Activated CD4-positive, alpha-beta T cell treated with anti-CD3 and anti-CD28 coated beads, Interleukin-2, amount 50 U/mL, for 1 hour (primary cell): Measurements from ENCODE around the gene CMTM6.
"Not testable (repeated sequence)": the region's sequence is repeated elsewhere in the genome, so short reads cannot be mapped to it uniquely, and the experiment has no call there.

Experiments used
- DNase-seq: peaks from one replicate; pipeline ENCODE4 v3.0.0-alpha.2; 2020

CMTM6 gene, protein sequence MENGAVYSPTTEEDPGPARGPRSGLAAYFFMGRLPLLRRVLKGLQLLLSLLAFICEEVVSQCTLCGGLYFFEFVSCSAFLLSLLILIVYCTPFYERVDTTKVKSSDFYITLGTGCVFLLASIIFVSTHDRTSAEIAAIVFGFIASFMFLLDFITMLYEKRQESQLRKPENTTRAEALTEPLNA

DNA sequence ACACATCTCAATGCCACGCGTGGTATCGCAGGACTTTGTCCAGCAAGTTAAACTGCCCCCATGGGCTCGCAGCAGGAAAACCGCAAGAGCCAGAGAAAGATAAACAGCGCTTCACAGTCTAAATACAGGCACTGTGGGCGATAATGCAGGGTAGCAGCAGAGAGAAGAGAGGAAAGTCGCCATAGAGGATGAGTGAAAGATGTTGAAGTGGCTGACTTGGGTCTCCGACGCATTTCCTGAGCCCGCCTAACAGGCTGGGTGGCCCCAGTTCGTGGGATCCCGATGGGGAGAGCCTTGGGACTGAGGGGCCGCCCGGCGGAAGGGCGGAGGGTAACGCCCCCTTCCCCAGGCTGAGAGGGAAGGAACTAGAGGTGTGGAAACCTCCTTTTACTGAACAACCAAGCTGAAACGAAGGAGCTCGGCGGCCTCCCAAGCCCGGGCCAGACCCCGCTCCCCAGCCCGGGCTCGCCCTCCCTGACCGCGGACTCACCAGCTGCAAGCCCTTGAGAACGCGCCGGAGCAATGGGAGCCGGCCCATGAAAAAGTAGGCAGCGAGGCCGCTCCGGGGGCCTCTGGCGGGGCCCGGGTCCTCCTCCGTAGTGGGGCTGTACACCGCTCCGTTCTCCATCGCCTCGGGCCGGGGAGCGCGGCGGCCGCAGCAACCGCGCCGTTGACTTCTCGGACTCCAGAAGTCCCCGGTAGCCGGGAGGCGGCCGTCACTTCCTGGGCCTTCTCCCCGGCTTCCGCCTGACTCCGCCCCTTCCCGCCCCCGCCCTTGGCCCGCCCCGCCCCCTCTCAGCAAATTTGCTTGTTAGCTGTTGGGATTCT lies at the start of gene CMTM6:
TSS of gene CMTM6 (minus strand) at position 735 of the 828 bp plus-strand sequence. CDS start at position 628, 107 bp downstream.
- peak; percentile 67 for DNase-seq

DNA sequence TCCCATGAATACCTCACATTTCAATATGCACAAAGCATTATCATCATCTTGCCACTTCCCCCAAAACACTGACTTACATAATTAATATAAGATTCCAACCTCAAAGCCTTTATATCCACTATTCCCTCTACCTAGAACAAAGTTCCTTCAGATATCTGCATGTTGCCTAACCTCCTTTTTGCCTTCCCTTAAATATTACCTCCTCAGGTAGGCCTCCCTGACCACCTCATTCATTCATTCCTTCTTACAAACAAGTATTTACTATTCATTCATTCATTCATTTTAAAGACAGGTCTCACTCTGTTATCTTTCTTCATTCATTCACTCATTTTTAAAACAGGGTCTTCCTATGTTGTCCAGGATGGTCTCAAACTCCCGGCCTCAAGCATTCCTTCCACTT lies 49.4 kb upstream of the CMTM6 start:
- no peak for DNase-seq

- DNase-seq = no peak
Observed at GRCh38 chr3:32551496-32551895, 48.8 kb upstream of the CMTM6 start.

GRCh38 chr3:32551087-32551486 lies 48.4 kb upstream of the CMTM6 start:
- no peak for DNase-seq

- no peak for DNase-seq
Observed at GRCh38 chr3:32545305-32545704, 42.7 kb upstream of the CMTM6 start.

DNA sequence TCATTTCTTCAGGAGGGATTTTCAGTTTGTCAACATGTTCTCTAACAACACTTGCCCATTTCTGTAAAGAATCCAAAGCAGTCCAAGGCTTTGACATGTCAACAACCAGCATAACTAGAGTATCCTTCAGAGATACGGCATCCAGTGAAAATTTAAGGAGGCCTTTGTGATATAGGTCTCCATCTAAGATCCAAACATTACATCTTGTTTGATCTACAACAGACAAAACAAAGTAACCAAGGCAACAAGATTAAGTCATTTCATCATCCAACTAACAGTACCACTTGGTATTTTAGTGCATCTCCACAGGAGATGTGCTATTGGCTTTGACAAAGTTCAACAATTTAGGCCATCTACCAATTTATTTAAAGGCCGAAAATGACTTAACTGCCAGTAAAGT lies 42.2 kb upstream of the CMTM6 start:
- no peak for DNase-seq

DNA sequence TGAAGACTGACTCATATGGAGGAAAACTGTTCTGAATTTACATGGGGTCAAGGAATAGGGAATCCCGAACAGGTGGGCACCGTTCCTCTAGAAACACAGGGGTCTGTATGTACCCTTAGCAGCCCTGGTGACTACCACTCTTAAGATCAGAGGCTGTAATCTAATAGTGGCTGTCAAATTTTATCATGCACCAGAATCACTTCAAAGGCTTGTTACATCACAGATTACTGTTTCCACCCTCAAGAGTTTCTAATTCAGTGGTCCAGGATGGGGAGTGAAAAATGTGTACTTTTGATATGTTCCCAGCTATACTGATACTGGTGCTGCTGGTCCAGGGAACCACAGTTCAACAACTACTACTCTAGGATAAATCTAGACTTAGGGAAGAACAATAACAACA lies 40.2 kb upstream of the CMTM6 start:
- no peak for DNase-seq

DNA sequence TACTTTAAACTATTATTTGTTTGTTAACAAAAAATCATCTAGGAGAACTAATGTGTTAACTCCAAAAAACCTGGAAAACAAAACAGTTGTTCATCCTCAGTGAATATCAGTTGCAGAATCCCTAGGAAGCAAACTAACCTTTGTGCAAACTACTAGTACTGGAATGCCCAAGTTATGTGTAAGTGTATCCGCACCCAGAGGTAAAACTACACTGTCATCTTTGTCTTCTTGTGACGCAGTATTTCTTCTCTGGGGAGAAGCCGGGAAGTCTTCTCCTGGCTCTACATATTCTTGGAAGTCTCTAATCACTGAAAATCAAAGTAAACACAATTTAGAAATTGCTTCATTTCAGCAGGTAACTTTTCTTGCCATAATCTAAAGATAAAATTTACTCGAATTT lies 38.2 kb upstream of the CMTM6 start:
- no peak for DNase-seq

DNA sequence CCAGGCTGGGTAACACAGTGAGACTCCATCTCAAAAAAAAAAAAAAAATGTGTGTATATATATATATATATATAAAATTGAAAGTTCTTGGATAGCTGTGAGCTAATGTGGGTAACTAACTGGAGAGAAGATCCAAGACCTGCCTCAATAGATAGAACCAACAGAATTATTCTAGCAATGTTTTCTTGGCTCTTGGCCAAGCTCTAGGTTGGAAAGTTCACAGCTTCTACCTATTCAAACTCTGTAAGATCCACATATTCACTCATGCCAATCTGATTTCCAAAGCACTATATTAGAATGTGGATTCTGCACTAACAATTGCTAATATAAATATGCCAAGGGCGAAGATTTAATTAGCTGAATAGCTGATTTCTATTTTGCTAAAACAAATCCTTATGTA lies 29.8 kb upstream of the CMTM6 start:
- DNase-seq = no peak

GRCh38 chr3:32531010-32531647 lies 28.5 kb upstream of the CMTM6 start:
- DNase-seq = no peak

GRCh38 chr3:32525720-32526119 lies 23.1 kb upstream of the CMTM6 start:
- no peak for DNase-seq

DNA sequence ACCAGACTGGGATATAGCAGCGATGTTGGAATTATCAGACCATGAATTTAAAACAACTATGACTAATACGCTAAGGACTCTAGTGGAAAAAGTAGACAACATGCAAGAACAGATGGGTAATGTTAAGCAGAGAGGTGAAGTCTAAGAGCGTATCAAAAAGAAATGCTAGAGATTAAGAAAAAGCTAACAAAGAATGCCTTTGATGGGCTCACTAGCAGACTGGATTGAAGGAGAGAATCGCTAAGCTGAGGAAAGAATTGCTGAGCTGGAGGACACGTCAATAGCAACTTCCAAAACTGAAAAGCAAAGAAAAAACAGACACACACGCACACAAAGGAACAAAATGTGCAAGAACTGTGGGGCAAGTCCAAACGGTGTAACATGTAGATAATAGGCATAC lies 20.0 kb upstream of the CMTM6 start:
- no peak for DNase-seq

DNA sequence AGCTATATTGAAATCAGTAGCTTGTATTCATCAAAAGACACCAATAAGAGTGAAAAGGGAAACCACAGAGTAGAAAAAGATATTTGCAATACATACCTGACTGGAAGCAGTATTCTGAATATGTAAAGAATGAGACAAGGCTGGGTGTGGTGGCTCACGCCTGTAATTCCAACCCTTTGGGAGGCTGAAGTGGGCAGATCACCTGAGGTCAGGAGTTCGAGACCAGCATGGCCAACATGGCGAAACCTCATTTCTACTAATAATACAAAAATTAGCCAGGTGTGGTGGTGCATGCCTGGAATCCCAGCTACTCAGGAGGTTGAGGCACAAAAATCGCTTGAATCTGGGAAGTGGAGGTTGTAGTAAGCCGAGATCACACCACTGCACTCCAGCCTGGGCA lies 16.3 kb upstream of the CMTM6 start:
- DNase-seq = not testable (repeated sequence)

- not testable (repeated sequence) for DNase-seq
Observed at GRCh38 chr3:32516751-32517150, 14.1 kb upstream of the CMTM6 start.

DNA sequence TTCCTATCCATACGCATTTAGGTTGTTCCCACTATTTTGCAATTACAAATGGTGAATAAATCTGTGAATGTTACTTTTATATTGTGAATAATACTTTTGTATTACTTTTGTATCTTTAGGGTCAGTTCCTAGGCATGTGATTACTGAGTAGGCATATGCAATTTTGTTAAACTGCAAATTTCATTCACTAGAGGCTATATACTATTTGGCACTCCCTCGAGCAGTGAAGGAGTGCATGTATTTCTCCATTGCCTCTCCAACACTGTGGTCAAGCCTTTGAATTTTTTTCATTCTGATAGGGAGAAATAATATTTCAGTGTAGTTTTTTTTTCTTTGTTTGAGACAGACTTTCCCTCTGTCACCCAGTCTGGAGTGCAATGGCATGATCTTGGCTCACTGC lies 8.4 kb upstream of the CMTM6 start:
- DNase-seq = no peak

- peak; percentile 59 for DNase-seq
Observed at GRCh38 chr3:32510075-32510724, 7.5 kb upstream of the CMTM6 start.

DNA sequence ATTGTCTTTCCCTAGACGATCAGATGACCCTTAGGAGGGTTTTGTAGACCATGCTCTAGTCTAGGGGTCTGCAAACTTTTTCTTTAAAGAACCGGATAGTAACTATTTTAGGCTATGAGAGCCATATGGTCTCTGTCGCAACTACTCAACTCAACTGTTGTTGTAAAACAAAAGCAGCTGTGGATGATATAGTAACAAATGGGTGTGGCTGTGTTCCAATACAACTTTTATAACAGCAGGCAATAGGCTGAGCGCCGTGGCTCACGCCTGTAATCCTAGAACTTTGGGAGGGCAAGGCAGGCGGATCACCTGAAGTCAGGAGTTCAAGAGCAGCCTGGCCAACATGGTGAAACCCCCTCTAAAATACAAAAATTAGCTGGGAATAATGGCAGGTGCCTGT lies 6.1 kb upstream of the CMTM6 start:
- DNase-seq = no peak

- no peak for DNase-seq
Observed at GRCh38 chr3:32506466-32506865, 3.8 kb upstream of the CMTM6 start.

DNA sequence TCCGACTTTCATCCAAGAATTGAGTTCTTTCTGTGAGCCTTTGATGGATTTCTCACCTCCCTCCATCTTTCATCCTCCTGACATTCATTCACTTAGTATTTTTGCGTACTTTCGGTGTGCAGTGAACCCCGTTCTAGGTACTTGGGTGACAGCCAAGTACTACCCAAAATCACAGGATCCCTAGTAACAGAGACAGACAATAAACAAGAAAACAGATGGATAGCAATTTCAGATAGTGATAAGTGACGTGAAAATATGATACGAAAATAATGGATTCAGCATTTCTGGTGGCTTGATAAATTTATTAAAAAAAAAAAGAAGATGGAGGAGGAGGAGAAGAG lies 264 bp upstream of the CMTM6 start:
- DNase-seq = no peak

GRCh38 chr3:32501783-32502117 lies 902 bp downstream of the CMTM6 start:
- no peak for DNase-seq

GRCh38 chr3:32500880-32501782 lies 1.5 kb downstream of the CMTM6 start:
- no peak for DNase-seq

DNA sequence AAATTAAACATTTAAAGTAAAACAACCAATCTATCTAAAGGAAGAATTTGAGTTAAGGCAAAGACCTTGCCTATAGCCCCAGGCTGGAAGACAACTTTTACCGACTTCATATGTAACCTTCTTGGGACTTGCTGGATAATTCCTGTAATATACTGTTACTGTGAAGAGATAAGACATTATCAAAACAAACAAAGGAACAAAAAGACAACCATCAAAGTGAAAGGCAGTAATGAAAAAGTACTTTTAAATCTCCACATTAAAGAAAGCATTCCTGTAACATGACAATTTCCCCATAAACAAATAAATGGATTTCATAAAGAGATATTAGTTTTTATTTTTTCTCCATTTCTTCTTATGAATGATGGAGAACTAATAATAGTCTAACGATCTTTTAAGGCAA lies 2.4 kb downstream of the CMTM6 start:
- DNase-seq = no peak

DNA sequence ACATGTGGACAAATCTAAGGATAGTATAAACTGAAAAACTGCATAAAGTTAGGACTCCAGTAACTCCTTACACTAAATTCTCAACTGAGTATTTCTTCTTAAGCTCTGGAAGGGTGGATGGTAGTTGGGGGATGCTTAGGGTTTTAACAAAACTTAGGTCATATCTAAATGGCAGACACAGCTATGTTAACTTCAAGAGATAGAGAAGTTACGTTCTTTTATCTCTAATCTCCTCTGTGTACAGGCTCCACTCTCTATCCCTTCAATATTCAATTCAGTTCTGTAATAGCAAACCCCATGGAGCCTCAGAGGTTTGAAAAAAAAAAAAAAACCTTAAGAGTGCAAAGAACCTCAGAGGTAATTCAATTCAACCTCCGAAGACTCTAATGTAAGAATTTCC lies 3.1 kb downstream of the CMTM6 start:
- DNase-seq = no peak
